HG03378 (cell line): ENCODE results near the gene NLRP6.
"Not testable (repeated sequence)": the region's sequence is repeated elsewhere in the genome, so short reads cannot be mapped to it uniquely, and the experiment has no call there.

Experiments
- ATAC-seq: cut with Tn5 transposase; IDR thresholded peaks from one replicate; pipeline ENCODE4 v1.9.1; 2021; ENCODE audit warnings: mild to moderate bottlenecking, moderate library complexity; ENCODE audit not compliant: unreplicated experiment

NLRP6 gene

DNA sequence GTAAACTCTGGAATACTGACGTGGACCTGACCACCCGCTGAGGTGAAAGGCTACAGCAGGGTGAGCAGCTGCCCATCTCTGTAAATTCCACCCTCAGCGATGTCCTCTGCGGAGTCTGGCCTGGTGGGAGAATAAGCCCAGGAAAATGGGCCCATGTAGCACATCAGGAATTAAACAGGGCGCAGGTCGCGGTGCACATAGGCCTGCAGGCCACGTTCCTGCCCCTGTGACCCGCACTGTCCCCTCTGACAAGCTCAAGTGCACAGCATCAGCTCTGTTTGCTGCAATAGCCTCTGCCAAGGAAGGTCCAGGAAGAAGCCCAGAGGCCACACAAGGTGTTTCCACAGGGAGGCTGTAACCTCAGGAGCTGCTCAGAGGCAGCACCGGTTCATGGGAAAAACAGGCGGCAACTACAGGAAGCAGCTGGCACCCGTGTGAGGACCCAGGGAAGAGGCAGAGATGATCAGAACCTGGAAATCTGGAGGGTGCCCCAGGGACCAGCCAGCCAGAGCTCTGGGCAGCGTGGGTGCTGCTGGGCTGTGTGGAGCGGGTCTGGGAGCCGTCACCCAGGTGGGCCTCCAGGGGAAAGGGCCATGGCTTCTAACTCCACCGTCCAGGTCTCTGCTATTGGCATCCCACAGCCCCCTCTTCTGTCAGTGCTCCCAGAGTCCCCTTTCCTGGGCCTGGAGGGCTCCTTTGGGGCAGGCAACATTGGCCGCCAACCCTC is 28.6 kb downstream of the NLRP6 start:
- no peak for ATAC-seq

DNA sequence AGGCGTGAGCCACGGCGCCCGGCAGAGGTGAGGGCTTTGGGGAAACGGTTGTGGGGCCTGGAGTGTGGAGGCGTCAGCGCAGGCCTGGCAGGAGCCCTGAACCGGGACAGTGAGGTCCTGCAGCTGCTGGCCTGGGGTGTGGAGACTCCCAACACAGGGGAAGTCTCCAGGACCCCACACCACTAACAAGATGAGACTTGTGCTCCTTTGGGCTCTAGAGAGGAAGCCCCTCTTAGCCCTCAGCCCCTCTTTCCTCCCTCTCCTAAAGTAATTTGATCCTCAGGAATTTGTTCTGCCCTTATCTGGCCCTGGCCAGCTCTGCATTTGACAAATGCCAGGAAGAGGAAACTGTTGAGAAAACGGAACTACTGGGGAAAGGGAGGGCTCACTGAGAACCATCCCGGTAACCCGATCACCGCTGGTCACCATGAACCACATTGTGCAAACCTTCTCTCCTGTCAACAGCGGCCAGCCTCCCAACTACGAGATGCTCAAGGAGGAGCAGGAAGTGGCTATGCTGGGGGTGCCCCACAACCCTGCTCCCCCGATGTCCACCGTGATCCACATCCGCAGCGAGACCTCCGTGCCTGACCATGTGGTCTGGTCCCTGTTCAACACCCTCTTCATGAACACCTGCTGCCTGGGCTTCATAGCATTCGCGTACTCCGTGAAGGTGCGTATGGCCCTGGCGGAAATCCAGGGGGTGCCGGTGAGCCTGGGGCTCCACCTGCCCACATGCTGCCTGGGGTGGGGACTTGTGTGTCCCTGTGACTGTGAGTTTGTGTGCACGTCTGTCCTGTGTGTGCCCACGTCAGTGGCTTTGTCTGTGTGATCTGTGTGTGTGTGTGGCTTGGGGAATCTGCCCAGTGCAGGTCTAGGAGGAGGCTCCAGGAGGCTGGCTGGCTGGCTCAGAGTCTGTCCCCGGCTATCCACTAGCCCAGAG is 29.8 kb downstream of the NLRP6 start, which contains the start of gene IFITM2:
IFITM2 (plus strand) TSS at position 51 of the 943 bp plus-strand sequence; CDS start at position 428, 377 bp downstream.
- not testable (repeated sequence) for ATAC-seq

DNA sequence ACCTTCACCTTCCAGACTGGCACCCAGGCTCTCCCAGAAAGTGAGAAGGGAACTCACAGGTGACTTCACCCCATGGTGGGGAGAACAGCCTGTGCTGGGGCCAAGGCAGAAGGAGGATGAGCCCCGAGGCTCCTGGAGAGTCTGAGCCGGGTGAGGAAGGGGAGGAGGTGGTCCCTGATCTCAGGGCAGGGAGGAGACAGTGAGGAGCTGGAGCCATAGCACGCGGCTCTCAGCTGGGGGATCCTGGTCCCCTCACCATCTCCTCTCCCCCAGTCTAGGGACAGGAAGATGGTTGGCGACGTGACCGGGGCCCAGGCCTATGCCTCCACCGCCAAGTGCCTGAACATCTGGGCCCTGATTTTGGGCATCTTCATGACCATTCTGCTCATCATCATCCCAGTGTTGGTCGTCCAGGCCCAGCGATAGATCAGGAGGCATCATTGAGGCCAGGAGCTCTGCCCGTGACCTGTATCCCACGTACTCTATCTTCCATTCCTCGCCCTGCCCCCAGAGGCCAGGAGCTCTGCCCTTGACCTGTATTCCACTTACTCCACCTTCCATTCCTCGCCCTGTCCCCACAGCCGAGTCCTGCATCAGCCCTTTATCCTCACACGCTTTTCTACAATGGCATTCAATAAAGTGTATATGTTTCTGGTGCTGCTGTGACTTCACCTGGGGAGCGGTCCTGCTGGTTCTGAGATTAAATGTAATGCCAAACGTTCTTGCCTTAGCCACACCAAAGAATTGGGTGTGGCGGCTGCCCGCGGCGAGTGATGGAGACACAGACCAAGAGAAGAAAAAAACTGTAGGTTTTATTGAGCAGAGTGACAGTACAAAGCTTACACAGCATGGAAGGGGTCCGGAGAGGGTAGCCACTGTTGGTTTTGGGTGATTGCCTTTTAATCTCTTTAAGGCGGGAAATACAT is 30.8 kb downstream of the NLRP6 start:
- ATAC-seq = not testable (repeated sequence)

DNA sequence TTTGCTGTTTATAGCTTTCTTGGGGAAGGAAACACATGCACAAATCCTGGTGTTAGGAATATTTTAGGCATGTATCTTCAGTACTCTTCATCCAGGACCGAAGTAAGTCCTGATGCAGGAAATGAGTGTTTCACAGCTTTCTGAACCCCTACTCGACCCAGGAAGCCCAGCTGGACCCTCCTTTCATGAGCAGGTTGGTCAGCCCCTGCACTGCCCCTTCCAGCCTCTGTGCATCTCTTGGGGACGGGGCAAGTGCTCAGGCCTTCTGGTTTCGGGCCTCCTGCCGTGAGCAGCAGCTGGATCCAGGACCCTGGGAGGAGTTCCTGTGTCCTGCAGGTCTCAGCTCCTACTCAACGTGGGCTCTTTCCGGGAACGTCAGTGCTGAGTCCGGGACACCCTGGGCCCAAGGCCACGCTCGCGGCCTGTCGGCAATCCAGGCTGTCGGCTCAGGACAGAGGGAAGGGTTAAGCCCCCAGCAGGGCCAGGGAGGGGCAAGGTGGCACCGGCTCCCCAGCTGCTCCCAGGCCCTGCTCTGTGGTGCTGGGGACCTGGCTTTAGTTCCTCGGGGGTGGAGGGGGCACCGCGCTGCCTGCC is 31.9 kb downstream of the NLRP6 start:
- ATAC-seq = not testable (repeated sequence)

DNA sequence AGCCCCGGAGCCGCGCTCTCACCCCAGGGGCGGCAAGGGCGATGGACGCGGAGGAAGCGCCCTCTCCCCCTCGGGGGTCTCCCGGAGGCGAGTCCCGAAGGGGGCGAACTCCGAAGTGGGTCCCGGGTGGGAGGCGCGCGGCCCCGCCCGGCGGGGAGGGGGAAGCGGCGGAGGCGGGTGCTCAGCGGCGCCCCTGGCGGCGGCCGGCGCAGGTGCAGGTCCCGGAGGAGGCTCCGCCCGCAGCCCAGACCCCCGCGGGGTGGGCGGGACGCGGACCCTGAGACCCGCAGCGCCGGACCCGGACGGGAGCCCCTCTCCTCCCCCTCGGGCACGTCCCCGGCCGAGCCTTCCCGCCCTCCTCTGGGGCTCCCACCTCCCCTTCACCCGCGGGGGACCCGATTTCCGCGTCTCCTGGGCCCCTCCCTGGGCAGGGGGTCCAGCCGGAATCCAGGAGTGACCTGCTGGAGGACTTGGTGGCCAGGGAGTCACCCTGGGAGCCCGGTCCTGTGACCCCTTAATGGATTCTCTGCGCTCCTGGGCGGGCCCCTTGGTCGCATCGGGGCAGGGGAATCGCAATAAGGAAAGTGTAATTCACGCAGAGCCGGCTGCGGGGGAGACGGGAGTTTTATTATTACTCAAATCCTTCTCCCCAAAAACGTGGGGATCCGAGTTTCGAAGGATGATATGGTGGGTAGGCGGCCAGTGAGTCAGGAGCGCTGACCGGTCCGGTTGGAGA is 33.0 kb downstream of the NLRP6 start:
- ATAC-seq = not testable (repeated sequence)

DNA sequence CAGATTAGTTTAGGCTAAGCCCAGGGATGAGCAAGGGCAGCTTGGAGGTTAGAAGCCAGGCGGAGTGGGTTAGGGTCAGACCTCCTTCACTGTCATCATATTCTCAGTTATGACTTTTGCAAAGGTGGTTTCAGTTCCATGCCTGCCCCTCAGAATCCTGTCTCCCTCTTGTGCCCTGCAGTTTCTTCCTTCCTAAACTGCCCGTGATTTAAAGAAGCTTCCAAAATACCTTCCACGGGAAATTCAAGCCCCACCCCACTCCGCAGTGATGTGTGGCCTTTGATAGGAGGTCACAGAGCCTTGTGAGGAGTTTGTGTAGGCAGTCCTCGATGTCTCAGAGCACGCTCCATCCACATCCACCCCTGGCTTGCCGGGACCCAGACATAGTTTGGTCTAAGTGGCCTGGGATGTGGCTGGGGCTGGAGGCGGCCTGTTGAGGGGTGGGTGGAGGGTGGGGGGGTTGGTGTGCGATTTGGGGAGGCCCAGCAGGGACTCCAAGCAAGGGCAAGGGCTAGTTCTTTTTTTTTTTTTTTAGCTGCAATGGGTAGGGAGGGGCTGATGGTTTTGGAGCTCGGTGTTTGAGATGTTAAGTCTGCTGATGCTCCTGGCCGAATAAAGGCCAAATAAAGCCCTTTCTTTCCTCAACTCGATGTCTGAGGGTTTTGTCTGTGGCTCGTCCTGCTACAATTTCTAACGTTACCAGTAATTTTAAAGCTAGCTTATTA is 34.0 kb downstream of the NLRP6 start:
- no peak for ATAC-seq

DNA sequence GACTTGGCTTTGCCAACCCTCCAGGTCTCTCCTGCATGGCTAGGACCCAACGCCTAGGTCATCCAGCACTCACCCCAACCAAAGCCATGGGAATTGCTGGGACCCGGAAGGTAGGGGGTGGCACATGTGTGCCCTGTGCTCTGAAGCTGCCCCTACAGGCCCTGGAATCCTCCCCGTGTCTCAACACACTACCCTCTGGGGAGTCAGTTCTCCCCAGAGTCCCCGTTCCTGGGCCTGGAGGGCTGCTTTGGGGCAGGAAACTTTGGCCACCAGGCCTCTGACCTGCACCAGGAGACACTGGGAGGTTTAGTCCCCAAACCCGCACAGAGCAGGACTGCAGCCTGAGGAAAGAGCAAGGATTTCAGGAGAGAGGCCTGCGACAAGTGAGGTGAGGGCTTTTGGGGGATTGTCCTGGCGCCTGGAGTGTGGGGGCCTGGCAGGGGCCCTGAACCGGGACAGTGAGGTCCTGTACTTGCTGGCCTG is 35.1 kb downstream of the NLRP6 start:
- no peak for ATAC-seq

DNA sequence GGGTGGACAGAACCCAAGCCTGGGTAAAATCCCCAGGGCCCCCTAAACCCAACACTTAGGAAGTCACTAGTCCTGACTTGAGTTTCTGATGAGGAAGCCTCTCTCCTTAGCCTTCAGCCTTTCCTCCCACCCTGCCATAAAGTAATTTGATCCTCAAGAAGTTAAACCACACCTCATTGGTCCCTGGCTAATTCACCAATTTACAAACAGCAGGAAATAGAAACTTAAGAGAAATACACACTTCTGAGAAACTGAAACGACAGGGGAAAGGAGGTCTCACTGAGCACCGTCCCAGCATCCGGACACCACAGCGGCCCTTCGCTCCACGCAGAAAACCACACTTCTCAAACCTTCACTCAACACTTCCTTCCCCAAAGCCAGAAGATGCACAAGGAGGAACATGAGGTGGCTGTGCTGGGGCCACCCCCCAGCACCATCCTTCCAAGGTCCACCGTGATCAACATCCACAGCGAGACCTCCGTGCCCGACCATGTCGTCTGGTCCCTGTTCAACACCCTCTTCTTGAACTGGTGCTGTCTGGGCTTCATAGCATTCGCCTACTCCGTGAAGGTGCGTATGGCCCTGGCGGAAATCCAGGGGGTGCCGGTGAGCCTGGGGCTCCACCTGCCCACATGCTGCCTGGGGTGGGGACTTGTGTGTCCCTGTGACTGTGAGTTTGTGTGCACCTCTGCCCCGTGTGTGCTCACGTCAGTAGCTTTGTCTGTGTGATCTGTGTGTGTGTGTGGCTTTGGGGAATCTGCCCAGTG is 35.8 kb downstream of the NLRP6 start, which contains the start of gene IFITM1:
IFITM1 (plus strand) TSS at position 254 of the 767 bp plus-strand sequence; CDS start at position 385, 131 bp downstream.
- ATAC-seq = no peak

DNA sequence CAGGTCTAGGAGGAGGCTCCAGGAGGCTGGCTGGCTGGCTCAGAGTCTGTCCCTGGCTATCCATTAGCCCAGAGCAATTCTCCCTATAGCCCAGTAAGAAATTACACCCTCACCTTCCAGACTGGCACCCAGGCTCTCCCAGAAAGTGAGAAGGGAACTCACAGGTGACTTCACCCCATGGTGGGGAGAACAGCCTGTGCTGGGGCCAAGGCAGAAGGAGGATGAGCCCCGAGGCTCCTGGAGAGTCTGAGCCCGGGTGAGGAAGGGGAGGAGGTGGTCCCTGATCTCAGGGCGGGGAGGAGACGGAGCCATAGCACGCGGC is 36.3 kb downstream of the NLRP6 start:
- not testable (repeated sequence) for ATAC-seq

DNA sequence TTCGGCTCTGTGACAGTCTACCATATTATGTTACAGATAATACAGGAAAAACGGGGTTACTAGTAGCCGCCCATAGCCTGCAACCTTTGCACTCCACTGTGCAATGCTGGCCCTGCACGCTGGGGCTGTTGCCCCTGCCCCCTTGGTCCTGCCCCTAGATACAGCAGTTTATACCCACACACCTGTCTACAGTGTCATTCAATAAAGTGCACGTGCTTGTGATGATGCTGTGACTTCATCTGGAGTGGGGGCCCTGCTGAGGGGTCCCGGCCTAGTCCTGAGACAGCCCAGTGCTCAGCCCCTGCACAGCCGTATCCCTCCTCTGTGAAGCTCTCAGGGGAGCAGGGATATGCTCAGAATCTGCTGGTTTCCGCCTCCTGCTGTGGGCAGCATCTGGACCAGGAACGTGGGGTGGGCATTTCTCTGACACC is 36.9 kb downstream of the NLRP6 start:
- ATAC-seq = no peak

DNA sequence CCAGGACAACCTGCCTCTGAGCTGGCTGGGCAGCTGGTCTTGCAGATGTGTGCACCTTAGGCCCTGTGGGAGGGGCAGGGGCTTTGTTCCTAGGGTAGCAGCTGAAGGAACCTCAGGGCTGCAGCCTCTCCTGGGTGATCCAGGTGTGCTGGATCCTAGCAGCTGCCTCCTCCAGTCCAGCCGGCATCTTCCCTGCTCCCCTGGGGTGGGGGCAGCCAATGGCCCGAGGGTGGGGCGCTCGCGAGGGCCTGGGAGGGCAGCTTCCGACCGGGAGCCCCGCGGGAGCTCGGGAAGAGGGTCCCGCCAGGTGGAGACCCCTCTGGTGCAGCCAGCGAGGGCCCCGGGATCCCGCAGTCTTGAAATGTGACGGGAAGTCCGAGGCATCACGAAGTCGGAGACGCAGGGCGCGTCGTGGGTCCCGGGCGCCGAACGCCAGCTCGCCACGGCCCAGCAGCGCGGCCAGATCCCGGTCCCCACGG is 37.3 kb downstream of the NLRP6 start:
- no peak for ATAC-seq

DNA sequence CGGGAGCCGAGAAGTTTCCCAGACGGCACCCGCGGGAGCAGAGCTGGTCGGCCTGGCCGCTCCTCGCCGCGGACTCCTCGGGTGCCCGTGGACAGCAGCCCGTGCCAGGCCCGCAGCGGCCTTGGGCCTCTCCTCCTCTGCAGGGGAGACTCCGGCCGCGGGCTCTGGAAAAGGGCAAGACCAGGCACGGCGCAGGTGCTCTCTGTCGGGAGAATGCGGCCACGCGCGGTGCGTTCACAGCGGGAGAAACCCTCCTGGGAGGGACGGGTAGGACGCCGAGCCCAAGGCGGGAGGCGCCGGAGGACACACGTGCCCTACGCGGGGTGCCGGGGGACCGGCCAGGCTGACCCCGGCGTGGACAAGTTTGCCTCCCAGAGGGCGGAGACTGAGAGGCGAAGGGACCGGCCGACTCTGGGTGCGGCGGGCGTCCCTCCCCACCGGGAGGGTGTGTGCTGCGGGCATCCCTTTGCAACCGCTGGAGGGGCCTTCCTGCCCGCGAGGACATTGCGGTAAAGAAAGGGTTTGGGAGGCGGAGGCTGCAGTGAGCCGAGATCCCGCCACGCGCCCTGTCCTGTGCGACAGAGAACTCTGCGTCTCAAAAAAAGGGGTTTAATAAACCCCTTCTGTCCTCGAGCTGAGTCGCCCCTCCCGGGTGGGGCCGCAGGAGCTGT is 38.0 kb downstream of the NLRP6 start:
- no peak for ATAC-seq

DNA sequence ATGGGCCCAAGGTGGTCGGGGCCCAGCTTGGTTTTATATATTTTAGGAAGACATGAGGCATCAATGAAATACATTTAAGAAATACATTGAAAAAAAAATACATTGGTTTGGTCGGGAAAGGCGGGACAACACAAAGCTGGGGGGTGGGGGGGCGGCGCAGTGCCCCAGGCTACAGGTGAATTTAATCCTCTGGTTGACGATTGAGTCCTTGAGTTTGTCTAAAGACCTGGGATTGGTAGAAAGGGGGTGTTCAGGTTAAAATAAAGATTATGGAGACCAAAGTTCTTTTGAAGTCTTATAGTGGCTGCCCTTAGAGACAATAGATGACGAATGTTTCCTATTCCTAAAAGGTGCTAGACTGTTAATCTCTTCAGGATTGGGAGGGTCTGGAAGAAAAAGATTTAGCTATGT is 38.7 kb downstream of the NLRP6 start:
- no peak for ATAC-seq

DNA sequence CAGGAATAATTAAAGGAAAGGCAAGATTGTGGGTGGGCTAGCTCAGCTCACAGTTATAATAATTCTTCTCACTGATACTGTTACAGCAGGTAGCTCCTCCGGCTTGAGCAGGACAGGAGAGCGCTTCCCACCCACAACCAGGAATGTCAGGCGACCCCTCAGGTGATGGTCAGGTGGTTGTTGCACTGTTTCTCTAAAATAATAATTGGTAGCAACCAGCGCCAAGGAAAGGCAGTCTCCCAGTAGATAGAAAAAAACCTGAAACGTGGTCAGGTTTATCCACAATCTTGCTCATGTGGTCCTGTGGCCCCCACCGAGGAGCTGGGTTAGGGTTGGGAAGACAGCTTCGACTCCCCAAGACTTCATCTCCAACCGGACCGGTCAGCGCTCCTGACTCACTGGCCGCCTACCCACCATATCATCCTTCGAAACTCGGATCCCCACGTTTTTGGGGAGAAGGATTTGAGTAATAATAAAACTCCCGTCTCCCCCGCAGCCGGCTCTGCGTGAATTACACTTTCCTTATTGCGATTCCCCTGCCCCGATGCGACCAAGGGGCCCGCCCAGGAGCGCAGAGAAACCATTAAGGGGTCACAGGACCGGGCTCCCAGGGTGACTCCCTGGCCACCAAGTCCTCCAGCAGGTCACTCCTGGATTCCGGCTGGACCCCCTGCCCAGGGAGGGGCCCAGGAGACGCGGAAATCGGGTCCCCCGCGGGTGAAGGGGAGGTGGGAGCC is 39.6 kb downstream of the NLRP6 start:
- not testable (repeated sequence) for ATAC-seq

DNA sequence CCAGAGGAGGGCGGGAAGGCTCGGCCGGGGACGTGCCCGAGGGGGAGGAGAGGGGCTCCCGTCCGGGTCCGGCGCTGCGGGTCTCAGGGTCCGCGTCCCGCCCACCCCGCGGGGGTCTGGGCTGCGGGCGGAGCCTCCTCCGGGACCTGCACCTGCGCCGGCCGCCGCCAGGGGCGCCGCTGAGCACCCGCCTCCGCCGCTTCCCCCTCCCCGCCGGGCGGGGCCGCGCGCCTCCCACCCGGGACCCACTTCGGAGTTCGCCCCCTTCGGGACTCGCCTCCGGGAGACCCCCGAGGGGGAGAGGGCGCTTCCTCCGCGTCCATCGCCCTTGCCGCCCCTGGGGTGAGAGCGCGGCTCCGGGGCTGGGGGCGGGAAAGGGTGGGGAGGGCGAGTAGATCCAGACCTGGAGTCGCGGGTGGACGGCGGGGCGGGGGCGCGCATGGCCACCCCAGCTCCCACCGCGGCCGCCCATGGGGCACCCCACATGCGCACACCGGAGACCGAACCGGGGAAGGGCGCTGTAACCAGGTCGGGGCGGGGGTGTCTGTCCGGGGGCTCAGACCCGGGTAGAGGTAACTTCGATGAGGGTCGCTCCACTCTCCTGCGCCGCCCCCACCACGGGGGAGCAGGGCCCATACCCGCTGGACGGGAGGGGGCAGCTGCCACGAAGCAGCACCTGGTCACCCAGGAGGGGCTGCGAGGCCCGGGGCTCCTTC is 40.4 kb downstream of the NLRP6 start:
- not testable (repeated sequence) for ATAC-seq
